Upper lobe of left lung (tissue), 6 donors: ENCODE measurements around the gene MFSD8. TPM values are rescaled to one million over a fixed set of nuclear protein-coding genes. Genes with fewer than 3 reads are reported as not detected.
"Not testable (repeated sequence)": the region's sequence is repeated elsewhere in the genome, so short reads cannot be mapped to it uniquely, and the experiment has no call there.

ENCODE experiments used
- ATAC-seq, 2 donors: fragments of 200-7000 bp; cut with Tn5 transposase; one replicate each; pipeline ENCODE4 v1.9.1; 2022; ENCODE audit warnings: mild to moderate bottlenecking in 2 of 2, moderate library complexity in 2 of 2; ENCODE audit not compliant: low FRiP score in 2 of 2
- DNase-seq, 2 donors: peaks; one replicate each; pipeline ENCODE4 v3.0.0-alpha.2; 2019 to 2020
- H3K27ac ChIP-seq, 4 donors: fragments of 200-600 bp; sonication (generic); one replicate each; pipeline ENCODE4 v1.5.1; 2016 to 2019
- H3K27me3 ChIP-seq, 4 donors: fragments of 200-600 bp; sonication (generic); one replicate each; pipeline ENCODE4 v1.5.1; 2017 to 2019
- H3K36me3 ChIP-seq, 4 donors: fragments of 200-600 bp; sonication (generic); one replicate each; pipeline ENCODE4 v1.5.1; 2016 to 2019
- H3K4me1 ChIP-seq, 4 donors: fragments of 200-600 bp; sonication (generic); one replicate each; pipeline ENCODE4 v1.5.1; 2018 to 2019
- H3K4me3 ChIP-seq, 4 donors: fragments of 200-600 bp; sonication (generic); one replicate each; pipeline ENCODE4 v1.5.1; 2017 to 2019; ENCODE audit warnings: mild to moderate bottlenecking in 2 of 4, moderate library complexity in 1 of 4
- H3K9me3 ChIP-seq, 4 donors: fragments of 200-600 bp; sonication (generic); one replicate each; pipeline ENCODE4 v1.5.1; 2018 to 2019
- CTCF ChIP-seq, 6 experiments: fragments of 450-650 bp in 4 of 6; fragments of 200-600 bp in 2 of 6; sonication (generic) in 2 of 6; IDR thresholded peaks; one replicate each; pipeline ENCODE4 v1.5.1; 2016 to 2019; ENCODE audit warnings: antibody characterized with exemption in 6 of 6
- EP300 ChIP-seq, 4 donors: sonication (generic); formaldehyde crosslinking; IDR thresholded peaks; one replicate each; pipeline ENCODE4 v1.5.1; 2017; ENCODE audit warnings: antibody characterized with exemption in 4 of 4, control low read depth in 2 of 4
- POLR2A ChIP-seq, 4 donors: fragments of 450-650 bp; IDR thresholded peaks; one replicate each; pipeline ENCODE4 v1.5.1; 2016 to 2017; ENCODE audit warnings: antibody characterized with exemption in 4 of 4, mild to moderate bottlenecking in 2 of 4
- POLR2AphosphoS5 ChIP-seq, 2 donors: sonication (generic); formaldehyde crosslinking; IDR thresholded peaks; one replicate each; pipeline ENCODE4 v1.5.1; 2017; ENCODE audit warnings: antibody characterized with exemption in 2 of 2
- WGBS, 2 donors: methylation state at CpG; one replicate each; pipeline ENCODE4 v1.1.5; 2017 to 2018; 5-methylcytosine and 5-hydroxymethylcytosine counted together
- total RNA-seq, 6 donors: library from RNA; depleted of rRNA in 4 of 6; stranded (reverse); fragments of >200 nt in 4 of 6; gene quantifications; one replicate each; pipeline versions ENCODE4 v1.1.0 to v1.2.1, GENCODE V29; 2016 to 2021
- donor health status: DM: no; HTN: no; CAD: no; lungs with moderate emphysema.
- donor health status: DM: no; HTN: yes; CAD: no; lungs with severe emphysema.

MFSD8 gene
- total RNA-seq, 6 donors from 2014 or later: 16.1 to 46.1 (median 23.8) TPM

GRCh38 chr4:127930175-127930574 is 34.8 kb downstream of the MFSD8 start:
- Histone ChIP-seq H3K9me3 (no peaks in the 10 kb centered on the region), H3K27ac (no peak overlapping the region), H3K4me3 (no peak overlapping the region), H3K27me3 (no peaks in the 10 kb centered on the region), H3K4me1 (no peaks in the 10 kb centered on the region), H3K36me3 (peaks cover 0 to 50% (median 6%) of the 10 kb centered on the region in 4 donors)
- TF ChIP-seq EP300 (IDR thresholded peaks at IDR 0.05) (no peak), POLR2A (IDR thresholded peaks at IDR 0.05) (no peak), POLR2AphosphoS5 (IDR thresholded peaks at IDR 0.05) (no peak), CTCF (IDR thresholded peaks at IDR 0.05) (no peak)
- 97 to 100% methylated on average over 1 of the region's 1 CpG for WGBS, 2 donors
- ATAC-seq (no peak), DNase-seq (no peak)

DNA sequence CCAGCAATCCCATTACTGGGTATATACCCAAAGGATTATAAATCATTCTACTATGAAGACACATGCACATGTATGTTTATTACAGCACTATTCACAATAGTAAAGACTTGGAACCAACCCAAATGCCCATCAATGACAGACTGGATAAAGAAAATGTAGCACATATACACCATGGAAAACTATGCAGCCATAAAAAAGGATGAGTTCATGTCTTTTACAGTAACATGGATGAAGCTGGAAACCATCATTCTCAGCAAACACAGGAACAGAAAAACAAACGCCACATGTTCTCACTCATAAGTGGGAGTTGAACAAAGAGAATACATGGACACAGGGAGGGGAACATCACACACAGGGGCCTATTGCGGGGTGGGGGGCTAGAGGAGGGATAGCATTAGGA is 39.3 kb downstream of the MFSD8 start:
- ATAC-seq, H3K4me3 ChIP-seq, DNase-seq, H3K27me3 ChIP-seq, H3K4me1 ChIP-seq, H3K27ac ChIP-seq, H3K9me3 ChIP-seq: not testable (repeated sequence)
- H3K36me3 ChIP-seq: peaks cover 4 to 56% (median 11%) of the 10 kb centered on the region in 4 donors
- 96 to 100% methylated on average over 2 of the region's 2 CpGs for WGBS, 2 donors

GRCh38 chr4:127922226-127922625 is 42.7 kb downstream of the MFSD8 start:
- no peak for ATAC-seq
- H3K36me3 ChIP-seq: peaks cover 8 to 54% (median 13%) of the 10 kb centered on the region in 4 donors

DNA sequence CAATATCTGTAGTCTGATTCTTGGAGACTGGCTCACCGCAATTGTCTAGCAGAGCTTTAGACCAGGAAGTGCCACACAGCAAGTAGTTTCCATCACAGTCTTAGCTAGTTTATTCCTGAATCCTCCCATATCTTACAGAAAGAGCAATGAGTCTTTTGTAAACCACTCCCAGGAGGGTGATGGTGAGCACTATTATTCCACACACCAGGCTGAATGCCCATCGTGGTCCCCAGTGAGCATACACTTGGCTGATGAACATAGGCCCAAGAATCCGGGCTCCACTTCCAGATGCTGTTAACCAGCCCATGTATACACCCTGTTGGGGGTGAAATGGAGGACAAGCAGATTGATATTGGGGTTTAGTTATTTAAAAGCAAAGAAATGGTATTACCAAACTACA is 44.5 kb downstream of the MFSD8 start:
- H3K9me3 ChIP-seq: no peaks in the 10 kb centered on the region
- peaks cover 8 to 49% (median 11%) of the 10 kb centered on the region in 4 donors for H3K36me3 ChIP-seq
- H3K4me3 ChIP-seq: no peak overlapping the region
- H3K27ac ChIP-seq: no peak overlapping the region
- H3K27me3 ChIP-seq: no peaks in the 10 kb centered on the region
- no peaks in the 10 kb centered on the region for H3K4me1 ChIP-seq
- no peak for DNase-seq
- TF ChIP-seq POLR2AphosphoS5 (IDR thresholded peaks at IDR 0.05): no peak
- WGBS, 2 donors: 91 to 93% methylated on average over 3 of the region's 3 CpGs
- ATAC-seq: no peak

More at GRCh38 chr4:127922226-127922625, 42.7 kb downstream of the MFSD8 start:
- H3K4me1 ChIP-seq: no peaks in the 10 kb centered on the region
- H3K9me3 ChIP-seq: no peaks in the 10 kb centered on the region
- 92 to 99% methylated on average over 2 of the region's 2 CpGs for WGBS, 2 donors
- no peak for DNase-seq
- H3K27ac ChIP-seq: no peak overlapping the region
- TF ChIP-seq POLR2A (IDR thresholded peaks at IDR 0.05) (no peak), CTCF (IDR thresholded peaks at IDR 0.05) (no peak), EP300 (IDR thresholded peaks at IDR 0.05) (no peak), POLR2AphosphoS5 (IDR thresholded peaks at IDR 0.05) (no peak)
- H3K27me3 ChIP-seq: no peaks in the 10 kb centered on the region
- H3K4me3 ChIP-seq: no peak overlapping the region

DNA sequence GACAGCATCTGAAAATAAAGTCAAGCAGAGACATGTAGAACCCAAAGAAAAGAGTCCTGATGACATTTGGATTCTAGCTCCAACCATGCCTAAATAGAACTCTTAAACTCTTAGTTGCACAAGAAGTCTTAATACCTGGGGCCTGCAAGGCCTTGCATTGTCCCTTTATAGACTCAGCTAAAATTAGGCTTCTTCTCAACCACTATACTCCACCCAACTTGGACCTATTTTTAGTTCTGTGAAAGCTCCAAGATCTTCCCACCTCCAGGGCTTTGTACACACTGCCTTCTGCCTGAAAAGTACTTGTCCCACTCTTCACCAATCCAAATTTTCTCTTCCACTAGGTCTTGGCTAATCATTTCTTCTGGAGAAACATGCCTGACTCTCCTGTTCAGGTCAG is 47.8 kb downstream of the MFSD8 start:
- H3K4me1 ChIP-seq: no peaks in the 10 kb centered on the region
- no peak overlapping the region for H3K4me3 ChIP-seq
- ATAC-seq: no peak
- no peak for DNase-seq
- no peak for TF ChIP-seq CTCF (IDR thresholded peaks at IDR 0.05)
- no peak for TF ChIP-seq POLR2A (IDR thresholded peaks at IDR 0.05)
- TF ChIP-seq POLR2AphosphoS5 (IDR thresholded peaks at IDR 0.05): no peak
- TF ChIP-seq EP300 (IDR thresholded peaks at IDR 0.05): no peak
- no peaks in the 10 kb centered on the region for H3K9me3 ChIP-seq
- H3K27ac ChIP-seq: no peak overlapping the region
- H3K27me3 ChIP-seq: no peaks in the 10 kb centered on the region
- H3K36me3 ChIP-seq: peaks cover 8 to 45% (median 11%) of the 10 kb centered on the region in 4 donors

DNA sequence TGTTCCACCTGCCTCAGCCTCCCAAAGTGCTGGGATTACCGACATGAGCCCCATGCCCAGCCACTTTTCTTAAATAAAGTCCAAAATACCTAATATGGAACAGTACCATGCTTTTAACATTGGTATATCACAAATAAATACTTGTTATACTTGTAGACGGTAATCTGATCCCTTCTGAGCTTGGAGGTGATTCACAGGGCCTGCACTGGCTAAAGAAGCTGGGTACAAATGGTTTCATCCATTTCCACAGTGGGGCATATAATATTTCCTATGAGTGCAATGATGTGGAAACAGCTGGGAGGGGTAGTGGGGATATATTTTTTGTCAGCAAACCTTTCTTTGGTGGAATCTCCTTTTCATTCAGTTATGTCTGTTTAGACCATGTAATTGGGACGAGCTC is 48.5 kb downstream of the MFSD8 start:
- no peak for DNase-seq
- H3K36me3 ChIP-seq: peaks cover 8 to 40% (median 11%) of the 10 kb centered on the region in 4 donors
- H3K27ac ChIP-seq: no peak overlapping the region
- no peaks in the 10 kb centered on the region for H3K4me1 ChIP-seq
- H3K4me3 ChIP-seq: no peak overlapping the region
- no peak for ATAC-seq
- WGBS, 2 donors: 95 to 99% methylated on average over 3 of the region's 3 CpGs
- TF ChIP-seq CTCF (IDR thresholded peaks at IDR 0.05) (no peak), EP300 (IDR thresholded peaks at IDR 0.05) (no peak), POLR2AphosphoS5 (IDR thresholded peaks at IDR 0.05) (no peak), POLR2A (IDR thresholded peaks at IDR 0.05) (no peak)
- H3K9me3 ChIP-seq: no peaks in the 10 kb centered on the region
- no peaks in the 10 kb centered on the region for H3K27me3 ChIP-seq
